ENCODE data around the gene ARMS2.

Gene ARMS2

DNA sequence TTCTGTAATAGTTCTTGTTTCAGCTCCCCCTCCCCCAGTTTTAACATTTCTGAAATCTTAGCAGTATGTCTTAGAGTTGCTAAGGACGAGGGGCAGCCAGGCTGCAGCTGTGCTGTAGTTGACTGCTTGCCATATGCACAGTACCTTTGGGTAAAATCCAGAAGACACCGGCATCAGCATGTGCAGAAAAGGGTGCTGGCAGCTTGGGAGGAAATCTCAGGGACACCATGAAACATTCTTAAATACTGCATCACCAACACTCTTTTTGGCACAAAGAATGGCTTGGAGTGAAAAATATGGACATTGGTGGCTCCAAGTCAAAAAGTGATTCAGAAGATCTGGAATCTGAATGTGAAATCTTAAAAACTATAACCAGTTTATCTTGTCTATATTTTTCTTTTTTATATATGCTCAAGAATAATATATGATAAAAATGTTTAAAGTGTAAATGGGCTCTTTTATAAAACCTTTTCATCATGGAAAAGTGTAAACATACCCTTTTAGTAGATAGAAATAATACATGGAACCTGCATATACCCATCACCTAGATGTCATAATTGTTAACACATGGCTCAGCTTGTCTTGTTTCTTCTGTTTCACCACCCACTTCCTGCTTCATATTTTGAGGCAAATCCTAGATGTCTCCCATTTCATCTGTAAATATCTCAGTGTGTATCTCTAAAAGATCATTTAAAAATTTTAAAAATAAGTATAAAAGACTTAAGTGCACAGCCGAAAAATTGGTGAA lies 34.4 kb upstream of the ARMS2 start:
- TF ChIP-seq, protein P1, sequence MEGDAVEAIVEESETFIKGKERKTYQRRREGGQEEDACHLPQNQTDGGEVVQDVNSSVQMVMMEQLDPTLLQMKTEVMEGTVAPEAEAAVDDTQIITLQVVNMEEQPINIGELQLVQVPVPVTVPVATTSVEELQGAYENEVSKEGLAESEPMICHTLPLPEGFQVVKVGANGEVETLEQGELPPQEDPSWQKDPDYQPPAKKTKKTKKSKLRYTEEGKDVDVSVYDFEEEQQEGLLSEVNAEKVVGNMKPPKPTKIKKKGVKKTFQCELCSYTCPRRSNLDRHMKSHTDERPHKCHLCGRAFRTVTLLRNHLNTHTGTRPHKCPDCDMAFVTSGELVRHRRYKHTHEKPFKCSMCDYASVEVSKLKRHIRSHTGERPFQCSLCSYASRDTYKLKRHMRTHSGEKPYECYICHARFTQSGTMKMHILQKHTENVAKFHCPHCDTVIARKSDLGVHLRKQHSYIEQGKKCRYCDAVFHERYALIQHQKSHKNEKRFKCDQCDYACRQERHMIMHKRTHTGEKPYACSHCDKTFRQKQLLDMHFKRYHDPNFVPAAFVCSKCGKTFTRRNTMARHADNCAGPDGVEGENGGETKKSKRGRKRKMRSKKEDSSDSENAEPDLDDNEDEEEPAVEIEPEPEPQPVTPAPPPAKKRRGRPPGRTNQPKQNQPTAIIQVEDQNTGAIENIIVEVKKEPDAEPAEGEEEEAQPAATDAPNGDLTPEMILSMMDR (IDR thresholded peaks at IDR 0.05; ENCODE audit: low read depth, low read length) = no peak

DNA sequence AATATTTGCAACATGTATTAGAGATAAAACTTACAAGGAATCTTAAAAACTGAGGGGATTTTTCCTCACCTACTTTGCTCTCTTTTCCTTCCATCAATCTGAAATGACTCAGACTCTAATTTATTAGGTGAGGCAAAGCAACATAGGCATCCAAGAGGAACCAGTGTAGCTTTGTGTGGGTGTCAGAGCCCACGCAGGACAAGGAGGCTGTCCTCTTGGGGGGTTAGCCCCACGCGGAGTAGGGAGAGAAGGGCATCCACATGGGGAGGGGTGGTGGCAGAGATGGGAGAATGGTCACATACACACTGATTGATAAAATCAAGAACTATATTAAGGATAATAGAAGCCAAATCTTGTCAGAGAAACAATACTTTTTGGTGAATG lies 33.8 kb upstream of the ARMS2 start:
- no peak overlapping the region for H3K4me3 ChIP-seq (ENCODE audit: low read depth, low read length)
- no peaks in the 10 kb centered on the region for H3K9me3 ChIP-seq
- TF ChIP-seq, protein P1 (IDR thresholded peaks at IDR 0.05; ENCODE audit: low read depth, low read length) = no peak
- no peaks in the 10 kb centered on the region for H3K27me3 ChIP-seq
- DNase-seq = no peak
- no peaks in the 10 kb centered on the region for H3K4me1 ChIP-seq
- no peaks in the 10 kb centered on the region for H3K36me3 ChIP-seq

More for the DNA sequence above, 34.4 kb upstream of the ARMS2 start:
- H3K4me1 ChIP-seq = no peaks in the 10 kb centered on the region
- no peaks in the 10 kb centered on the region for H3K36me3 ChIP-seq
- no peaks in the 10 kb centered on the region for H3K9me3 ChIP-seq
- H3K4me3 ChIP-seq (ENCODE audit: low read depth, low read length) = no peak overlapping the region
- H3K27me3 ChIP-seq = no peaks in the 10 kb centered on the region
- DNase-seq = no peak

DNA sequence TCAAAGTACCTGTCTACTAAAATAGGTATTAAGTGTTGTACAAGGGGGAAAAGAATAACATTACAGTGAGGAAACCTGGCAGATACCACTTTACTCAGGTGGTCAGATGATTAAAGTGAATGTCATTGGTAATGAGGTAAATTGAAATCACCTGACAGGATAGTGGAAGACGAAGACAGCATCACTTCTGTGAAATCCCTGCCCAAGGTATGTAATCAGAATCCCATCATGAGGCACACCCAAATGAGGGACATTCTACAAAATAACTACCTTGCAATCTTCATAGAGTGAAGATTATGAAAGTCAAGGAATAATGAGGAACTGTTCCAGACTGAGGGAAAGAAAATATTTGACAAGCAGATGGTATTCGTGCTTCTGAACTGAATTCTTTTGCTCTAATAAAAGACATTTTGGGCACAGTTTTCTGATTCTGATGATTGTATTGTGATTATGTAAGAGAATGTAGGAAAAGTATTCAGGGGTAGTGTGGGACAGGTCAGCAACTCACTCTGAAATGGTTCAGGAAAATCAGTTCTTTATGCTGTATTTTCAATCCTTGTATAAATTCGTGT lies 33.3 kb upstream of the ARMS2 start:
- Histone ChIP-seq H3K4me1 (no peaks in the 10 kb centered on the region), H3K4me3 (ENCODE audit: low read depth, low read length) (no peak overlapping the region), H3K9me3 (no peaks in the 10 kb centered on the region), H3K36me3 (no peaks in the 10 kb centered on the region), H3K27me3 (no peaks in the 10 kb centered on the region)
- no peak for DNase-seq
- TF ChIP-seq, protein P1 (IDR thresholded peaks at IDR 0.05; ENCODE audit: low read depth, low read length) = no peak

DNA sequence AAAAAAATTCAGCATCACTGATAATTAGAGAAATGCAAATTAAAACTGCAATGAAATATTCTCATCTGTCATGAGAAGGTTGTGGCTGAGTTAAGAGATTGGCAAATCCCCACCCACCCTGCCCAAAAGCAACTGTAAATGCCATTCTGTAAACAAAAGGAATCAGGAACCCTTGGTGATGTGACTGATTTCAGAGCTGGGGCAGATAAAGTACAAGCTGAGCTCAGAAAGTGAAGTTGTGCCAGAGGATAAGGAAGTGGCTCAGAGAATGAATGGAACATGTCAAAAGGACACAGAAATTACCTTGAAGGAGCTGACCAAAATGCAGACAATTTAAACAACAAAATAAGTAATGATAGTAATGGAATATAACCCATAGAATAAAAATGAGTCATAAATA lies 32.7 kb upstream of the ARMS2 start:
- TF ChIP-seq, protein P1 (IDR thresholded peaks at IDR 0.05; ENCODE audit: low read depth, low read length) = no peak
- Histone ChIP-seq H3K9me3 (no peaks in the 10 kb centered on the region), H3K36me3 (no peaks in the 10 kb centered on the region), H3K27me3 (no peaks in the 10 kb centered on the region), H3K4me3 (ENCODE audit: low read depth, low read length) (no peak overlapping the region), H3K4me1 (no peaks in the 10 kb centered on the region)
- no peak for DNase-seq

DNA sequence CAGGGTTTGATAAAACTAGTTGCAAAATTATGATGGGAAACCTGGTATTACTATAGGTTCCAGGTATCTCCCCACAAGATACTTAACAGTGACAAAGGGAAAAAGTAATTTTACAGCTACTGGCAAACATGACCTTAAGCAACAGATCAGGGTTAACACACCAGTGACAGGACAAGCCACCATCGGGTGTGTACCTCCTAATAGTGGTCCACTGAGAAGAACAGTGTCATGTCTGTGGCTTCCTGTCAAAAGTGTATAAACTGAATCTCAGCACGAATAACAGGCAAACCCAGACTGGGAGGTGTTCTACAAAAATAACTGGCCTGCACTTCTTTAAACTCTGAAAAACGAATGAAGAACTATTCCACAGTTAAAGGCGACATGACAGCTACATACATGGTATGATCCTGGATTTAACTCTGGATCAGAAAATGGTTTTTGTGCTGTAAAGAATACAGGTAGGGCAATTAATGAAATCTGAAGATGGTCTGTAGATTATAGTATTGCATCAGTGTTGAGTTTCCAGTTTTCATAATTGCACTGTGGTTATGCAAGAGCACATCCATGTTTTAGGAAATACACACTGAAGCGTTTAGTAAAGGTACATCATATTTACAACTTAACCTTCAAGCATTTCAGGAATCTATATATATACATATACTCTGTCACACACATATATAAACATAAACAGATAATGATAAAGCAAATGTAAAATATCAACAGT lies 32.0 kb upstream of the ARMS2 start:
- TF ChIP-seq, protein P1 (IDR thresholded peaks at IDR 0.05; ENCODE audit: low read depth, low read length) = no peak
- no peaks in the 10 kb centered on the region for H3K9me3 ChIP-seq
- no peaks in the 10 kb centered on the region for H3K27me3 ChIP-seq
- H3K4me1 ChIP-seq = no peaks in the 10 kb centered on the region
- no peaks in the 10 kb centered on the region for H3K36me3 ChIP-seq
- no peak overlapping the region for H3K4me3 ChIP-seq (ENCODE audit: low read depth, low read length)
- no peak for DNase-seq

DNA sequence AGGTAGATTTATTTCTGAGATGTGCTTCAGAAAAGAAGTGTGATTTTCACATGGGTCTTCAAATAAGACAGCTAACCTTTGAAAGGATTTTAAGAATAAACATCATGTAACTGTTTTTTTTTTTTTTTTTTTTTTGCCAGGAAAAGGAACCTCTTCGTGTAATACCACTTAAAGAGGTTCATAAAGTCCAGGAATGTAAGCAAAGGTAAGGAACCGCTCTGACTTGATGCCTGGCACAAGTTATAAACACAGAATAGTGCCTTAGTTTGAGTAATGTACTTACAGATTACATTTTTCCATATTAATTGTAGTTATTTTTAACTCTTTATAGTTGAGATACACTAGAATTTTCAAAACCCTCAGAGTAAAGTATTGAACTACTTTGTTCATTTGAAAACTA lies 30.4 kb upstream of the ARMS2 start:
- TF ChIP-seq, protein P1 (IDR thresholded peaks at IDR 0.05; ENCODE audit: low read depth, low read length) = no peak
- DNase-seq = no peak
- Histone ChIP-seq H3K36me3 (no peaks in the 10 kb centered on the region), H3K4me3 (ENCODE audit: low read depth, low read length) (no peak overlapping the region), H3K27me3 (no peaks in the 10 kb centered on the region), H3K9me3 (no peaks in the 10 kb centered on the region), H3K4me1 (no peaks in the 10 kb centered on the region)
